HG03196 (cell line): Measurements from ENCODE around the gene H2AZ2.
A peak's percentile ranks its signal among the peaks of the same experiment; 100 is the strongest.
"Not testable (repeated sequence)": the region's sequence is repeated elsewhere in the genome, so short reads cannot be mapped to it uniquely, and the experiment has no call there.

Experiments
- ATAC-seq: cut with Tn5 transposase; IDR thresholded peaks from one replicate; pipeline ENCODE4 v1.9.1; 2021; ENCODE audit not compliant: unreplicated experiment

H2AZ2 gene

DNA sequence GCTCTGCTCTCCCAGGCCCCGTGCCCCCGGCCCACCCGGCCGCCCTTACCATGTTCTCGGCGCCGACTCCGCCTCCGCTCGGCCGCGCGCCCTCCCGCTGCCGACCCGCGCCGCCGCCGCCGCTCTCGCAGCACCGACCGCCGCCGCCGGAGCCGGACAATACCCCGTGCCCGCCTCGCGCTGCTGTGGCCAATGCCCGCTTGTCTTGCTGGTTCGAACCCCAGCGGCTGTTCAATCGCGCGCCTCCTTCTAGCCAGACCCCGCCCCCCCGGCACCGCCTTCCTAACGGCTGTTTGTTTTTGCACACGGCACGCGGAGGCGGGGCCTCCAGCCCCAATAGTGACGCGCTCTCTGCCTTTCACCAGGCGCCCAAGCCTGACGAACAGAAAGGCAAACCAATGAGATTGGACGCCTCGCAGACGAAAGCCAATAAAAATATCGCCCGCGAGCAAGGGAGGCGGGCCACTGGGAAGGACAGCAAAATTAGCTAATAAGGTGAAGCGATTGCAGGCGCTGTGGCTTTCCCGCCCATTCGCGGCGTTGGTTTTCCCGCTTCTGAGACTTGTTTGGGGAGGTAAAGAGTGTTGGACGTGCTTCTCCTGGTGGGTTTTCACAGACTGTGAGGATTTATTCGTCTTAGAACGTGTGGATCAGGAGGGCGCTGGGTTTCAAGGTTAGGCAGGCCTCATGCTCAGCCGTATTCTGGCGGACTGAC, at the start of gene H2AZ2:
Gene H2AZ2 (minus strand): TSS at position 168 of the 715 bp plus-strand sequence. CDS start 116 bp downstream, at position 52.
- ATAC-seq = peak; percentile 82

DNA sequence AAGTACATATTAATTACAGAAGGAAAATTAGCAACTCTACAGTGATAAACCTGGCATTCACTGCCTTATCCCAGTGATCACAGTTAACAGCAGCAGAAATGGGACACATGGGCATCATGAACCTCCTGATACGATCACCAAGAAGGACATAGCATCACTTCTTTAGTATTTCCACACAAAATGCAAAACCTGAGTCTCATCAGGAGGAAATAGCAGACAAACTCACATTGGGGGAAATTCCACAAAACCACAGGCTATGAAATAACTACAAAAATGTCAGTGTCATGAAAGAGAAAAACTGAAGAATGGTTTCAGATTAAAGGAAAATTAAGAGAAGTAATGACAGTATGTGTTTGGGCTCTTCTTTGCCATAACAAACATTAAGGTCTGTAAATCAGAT, 49.4 kb upstream of the H2AZ2 start:
- no peak for ATAC-seq

DNA sequence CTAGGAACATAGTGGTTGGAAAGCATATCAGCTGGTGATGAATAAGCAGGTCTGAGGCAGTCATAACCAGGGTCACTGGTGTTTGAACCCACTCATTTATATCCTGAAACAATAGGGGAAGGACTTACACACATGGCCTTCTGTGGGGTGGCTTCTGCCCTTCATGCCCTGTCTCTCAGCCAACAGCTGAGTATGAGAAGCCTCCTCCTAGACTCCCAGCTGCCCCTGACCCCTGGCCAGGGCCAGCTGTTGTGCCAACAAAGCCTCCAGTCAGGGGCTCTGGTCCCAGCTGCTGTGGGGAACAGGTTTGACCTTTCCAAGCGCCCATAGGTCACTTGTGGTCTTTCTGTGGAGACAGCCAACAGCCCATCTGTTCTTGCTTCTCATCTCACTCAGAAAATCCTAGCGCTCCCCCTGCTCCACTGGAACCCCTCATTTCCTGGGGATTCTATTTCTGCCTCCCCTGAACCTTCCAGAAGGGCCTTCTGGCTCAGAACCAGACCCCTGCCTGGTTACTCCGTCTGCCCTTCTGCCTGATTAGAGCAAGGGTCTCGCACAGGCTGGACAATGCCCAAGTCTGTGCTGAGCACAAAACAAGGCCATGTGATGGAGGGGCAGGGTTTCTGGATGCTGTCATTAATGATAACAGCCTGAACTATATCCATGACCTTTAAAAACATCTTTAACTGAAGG, 47.1 kb upstream of the H2AZ2 start:
- ATAC-seq = no peak

DNA sequence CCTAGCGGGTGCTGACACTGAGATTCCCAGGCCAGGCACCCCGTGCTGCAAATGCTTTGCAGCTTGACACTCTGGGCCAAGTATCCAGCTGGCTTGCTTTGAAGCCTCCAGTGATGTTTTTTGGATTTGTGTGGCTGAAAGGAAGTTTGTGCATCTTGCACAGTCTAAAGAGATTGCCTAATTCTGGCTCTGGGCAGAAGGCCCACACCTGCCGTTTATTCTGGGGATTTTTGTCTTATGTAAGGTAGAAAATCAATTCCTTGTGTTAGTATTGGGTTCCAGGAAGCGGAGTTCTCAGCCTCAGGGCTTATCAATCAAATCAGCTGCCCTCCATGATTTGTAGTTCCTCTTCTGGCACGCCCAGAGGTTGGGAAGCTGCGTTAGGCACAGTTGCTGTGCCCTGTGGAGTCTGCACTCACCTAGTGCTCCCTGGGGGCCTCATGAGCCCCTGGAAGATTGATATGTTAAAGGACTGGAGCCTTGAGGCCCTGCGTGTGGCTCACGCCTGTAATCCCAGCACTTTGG, 45.9 kb upstream of the H2AZ2 start:
- ATAC-seq = no peak

DNA sequence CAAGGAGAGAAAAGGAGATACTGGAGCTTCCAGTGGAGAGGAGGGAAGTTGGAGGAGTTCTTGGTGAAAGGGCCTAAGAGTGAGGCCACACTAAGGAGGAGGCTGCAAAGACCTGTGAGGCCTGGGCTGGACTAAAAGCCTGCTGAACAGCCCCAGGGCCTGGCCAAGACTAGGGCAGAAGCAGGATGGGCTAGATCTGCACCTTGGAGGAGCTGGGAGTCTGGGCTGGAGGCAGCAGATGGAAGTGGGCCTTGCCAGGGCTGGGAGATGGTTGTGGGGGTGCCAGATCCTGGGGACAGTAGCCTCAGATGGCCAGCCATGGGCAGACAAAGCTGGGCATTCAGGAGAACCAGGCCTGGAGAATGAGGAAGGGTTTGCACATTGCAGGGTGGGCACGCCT, 43.9 kb upstream of the H2AZ2 start:
- no peak for ATAC-seq

DNA sequence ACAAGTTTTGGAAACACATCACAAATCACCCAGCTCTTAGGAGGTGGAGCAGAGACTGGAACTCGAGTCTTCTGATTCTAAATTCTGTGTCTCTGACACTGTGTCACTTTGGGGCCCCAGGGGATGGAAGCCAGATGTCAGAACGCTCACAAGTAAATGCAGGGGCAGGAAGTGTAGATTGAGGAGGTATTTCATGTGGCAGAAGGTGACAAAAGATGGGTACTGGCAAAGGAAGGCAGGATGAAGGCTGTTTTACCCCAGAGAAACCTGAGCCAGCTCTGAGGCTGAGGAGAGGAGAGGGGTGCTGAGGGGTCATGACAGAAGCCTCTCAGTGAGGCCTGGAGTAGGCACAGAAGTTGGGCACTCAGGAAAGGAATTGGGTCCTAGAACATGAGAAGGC, 43.5 kb upstream of the H2AZ2 start:
- ATAC-seq = no peak

DNA sequence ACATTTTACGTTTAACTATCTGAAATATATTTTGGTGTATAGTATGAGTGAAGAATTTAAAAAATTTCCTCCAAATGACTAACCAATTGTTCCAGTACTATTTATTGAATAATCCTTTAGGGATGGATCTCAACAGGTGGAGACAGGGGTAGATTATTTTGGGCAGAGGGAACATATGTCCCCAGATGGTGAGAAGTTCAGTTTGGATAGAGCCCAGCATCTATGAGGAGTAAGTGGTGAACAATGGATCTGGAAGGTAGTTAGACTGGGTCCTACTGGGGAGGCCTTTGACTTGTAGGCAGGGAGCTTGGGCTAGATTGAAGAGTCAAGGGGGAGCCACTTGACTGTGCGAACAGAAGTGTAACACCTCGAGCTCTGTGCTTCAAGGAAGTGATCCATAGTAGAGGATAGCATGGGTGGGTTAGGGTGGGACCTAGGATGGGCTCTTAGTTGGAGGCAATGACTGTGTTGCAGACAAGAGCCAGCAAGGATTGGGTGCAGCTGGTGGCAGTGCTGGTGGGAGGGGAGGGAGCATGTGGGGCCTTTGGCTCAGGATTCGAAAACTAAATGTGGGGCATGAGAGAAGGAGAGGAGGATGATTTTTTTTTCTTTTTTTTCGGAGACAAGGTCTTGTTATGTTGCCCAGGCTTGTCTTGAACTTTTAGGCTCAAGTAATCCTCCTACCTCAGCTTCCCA, 41.3 kb upstream of the H2AZ2 start:
- ATAC-seq = no peak

DNA sequence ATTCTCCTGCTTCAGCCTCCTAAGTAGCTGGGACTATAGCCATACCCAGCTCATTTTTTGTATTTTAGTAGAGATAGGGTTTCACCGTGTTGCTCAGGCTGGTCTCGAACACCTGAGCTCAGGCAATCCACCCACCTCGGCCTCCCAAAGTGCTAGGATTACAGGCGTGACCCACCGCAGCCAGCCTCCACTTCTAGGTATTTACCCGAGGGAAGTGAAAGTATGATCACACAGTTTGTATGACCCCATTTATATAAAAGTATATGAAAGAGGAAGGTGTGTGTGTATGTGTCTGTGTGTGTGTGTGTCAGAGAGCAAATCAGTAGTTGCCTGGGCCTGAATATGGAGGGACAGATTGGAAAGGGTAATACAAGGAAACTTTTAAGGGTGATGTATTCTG, 39.4 kb upstream of the H2AZ2 start:
- ATAC-seq = no peak

DNA sequence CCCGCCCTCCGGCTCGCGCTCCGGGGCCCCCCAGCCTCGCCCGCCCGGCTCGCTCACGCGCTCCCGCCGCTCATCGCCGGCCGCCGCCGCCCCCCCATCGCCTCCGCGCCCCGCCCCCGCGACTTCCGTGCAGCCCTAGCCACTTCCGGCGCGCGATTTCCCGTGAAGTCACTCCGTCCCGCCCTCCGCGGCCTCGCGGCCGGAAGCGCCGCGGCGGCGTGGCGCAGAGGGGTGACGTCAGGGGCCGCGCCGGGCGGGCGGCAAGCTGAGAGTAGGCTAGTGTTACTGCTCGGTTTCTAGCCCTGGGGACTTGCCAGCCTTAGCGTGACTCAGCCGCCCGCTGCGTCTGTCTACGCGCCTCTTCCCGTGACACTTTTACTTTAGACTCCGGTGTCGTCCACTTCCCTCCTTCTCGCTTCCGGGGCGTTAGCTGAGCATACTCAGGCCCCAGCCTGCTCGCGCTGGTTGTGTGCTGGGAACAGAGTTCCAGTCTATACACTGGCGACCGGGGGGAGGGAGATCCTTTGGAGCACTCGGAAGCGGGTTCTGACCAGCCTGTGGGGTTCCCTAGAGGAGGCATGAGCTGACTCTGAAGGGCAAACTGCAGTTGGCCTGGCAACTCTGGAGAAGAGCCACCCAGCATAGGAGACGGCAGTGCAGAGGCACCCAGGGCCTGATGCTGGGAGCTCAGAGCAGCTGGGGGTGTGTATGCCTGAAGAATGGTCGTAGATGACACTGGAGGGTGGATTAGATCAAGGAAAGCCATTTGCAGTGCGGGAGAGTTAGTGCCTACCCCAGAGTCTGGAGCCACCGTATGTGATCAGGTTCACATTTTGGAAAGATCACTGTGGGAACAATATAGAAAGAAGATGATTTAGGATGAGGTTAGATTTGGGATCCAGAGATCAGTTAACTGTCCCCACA, 37.8 kb upstream of the H2AZ2 start, which contains the start of gene PURB:
Gene PURB (minus strand): TSS at position 137 of the 924 bp plus-strand sequence. CDS start 182 bp downstream, outside the sequence.
- ATAC-seq = peak; percentile 85

DNA sequence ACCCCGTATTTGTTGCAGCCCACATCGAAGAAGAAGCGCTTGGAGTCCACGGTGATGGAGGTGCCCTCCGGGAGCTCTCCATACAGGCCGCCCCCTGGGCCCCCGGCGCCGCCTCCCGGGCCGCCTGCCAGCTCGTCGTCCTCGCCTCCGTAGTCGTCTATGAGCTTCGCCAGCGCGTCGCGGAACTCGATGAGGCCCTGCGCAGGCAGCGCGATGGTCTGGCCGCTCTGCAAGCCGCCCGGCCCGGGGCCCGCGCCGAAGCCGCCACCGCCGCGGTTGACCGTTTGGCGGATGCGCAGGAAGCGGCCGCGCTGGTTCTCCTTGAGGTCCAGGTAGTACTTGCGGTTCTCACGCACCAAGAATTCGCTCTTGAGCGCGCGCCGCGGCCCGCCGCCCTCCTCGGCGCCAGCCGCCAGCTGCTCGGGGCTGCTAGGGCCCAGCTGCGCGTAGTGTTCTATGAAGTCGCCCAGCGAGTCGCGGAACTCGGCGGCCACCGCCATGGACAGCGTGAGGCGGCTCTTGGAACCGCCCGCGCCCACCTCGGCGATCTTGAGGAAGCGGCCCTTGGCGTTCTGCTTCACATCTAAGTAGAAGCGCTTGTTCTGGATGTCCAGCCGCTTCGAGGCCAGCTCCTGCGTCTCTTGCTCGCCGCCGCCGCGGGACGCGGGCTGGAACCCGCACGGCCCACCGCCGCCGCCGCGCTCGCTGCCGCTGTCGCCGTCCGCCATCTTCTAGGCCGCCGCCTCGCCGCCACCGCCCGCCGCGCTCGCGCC, 36.9 kb upstream of the H2AZ2 start:
- peak; percentile 12 for ATAC-seq

DNA sequence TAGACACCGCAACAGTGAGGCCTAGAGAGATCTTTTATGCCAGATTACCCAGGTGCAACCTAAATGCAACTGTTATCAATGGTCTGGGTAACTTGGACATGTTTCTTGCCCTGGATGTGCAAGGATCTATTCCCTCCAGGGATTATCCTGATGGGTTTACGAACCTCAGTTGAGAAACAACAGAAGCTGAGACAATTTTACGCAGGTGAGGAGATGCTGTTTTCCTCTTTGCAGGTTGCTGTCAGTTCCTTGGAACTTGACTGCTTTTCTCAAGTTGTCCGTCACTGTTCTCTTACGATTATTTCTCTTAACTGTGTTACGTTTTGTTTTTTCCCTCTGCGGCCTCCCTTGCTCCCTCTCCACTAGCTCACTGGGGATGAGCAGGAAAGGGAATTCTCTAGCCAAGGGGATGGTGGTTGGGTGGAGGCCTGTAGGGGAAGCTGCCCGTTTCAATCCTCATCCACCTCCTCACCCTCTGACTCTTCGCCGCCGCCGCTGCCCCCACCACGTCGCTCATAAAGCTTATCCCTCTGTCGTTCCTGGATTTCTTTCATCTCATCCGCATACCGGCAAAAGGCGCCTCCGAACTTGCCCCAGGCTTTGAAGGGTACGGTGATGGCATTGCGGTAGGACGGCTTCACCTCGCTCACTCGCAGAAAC, 36.2 kb upstream of the H2AZ2 start:
- no peak for ATAC-seq

DNA sequence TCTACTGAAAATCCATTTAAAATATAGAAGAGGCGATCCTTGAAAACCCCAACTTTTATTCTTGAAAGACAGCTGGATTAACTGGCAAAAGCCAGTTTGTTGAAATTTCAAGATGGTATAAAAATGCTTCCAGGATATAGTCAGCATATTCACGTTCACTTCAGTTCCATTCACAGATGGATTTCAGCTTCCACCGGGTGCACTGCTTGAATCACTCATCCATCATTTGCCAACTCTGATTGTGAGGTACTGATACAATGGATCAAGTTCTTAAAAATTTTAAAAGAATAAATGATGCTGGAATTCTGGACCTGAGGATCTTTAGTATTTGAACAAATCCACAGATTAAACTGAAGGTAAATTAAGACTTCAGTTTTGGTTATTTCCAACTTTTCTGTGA, 35.0 kb upstream of the H2AZ2 start:
- no peak for ATAC-seq

DNA sequence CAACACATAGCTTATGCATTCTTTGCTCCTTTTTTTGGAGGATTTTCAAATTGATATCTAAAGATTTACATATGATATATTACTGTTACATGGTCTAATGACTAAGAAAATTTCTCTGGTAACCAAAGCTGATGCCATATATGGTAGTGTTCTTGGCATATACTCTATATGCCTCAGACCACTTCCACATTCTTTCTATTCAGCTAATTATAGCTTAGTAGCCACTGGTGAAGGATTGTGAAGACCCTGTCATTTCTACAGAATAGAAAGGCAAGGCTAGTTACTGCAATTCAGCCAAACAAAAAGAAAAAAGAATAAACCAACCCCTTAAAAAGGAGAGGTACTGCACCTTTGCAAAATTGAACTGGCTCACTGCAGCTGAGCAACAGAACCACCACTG, 33.7 kb upstream of the H2AZ2 start:
- ATAC-seq = no peak

DNA sequence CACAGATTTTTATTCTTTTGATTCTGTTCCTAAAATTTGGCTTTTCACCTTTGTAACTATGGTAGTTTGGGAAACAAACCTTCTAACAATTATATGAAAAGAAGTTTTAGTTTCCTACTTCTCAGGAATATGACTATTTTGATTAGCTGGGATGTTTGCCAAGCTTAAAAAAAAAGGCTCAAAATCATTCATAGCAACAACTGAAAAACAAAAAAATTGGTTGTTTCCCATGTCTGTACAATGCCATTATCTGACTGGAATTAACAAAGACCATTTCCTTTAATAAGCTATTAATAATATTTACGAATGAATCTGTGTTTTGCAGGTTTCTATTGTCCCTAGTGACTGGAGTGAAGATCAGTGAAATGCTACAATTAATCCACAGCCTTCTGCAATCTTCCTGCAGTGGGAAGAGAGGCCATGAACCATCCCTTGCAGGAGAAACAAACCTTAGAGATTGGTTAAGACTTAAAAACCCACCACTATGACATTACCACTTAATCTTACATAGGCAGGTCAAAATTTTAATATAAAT, 33.2 kb upstream of the H2AZ2 start:
- no peak for ATAC-seq

DNA sequence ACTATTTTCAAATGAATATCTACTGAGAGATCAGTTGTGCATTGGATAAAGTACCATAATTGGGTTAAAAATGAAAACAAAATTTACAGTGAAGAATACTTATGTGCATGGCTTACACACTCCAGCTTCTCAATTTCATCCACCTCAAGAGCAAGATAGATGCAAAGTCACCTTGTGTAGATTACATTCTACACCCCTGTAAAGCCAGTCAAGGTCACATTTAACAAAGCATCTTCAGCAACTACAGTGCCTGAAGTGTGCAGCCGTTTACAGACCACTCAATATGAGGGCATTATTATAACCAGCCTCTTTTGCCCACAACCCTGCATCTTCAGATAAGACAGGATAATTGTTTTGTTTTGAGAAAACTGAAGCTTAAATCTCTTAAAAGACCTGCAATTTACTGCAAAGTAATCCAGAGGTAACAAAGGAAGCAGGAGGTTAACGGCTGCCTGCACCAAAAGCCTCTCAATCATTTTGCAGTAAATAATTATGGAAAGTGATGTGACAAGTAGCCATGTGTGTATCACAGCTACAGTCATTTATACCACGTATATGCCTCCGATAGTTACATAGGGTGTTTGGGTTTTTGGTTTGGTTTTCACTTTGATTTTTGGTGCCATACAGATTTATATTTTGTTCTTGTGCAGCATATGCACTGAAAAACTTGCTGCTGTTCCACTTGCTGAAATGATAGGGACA, 32.6 kb upstream of the H2AZ2 start:
- no peak for ATAC-seq

DNA sequence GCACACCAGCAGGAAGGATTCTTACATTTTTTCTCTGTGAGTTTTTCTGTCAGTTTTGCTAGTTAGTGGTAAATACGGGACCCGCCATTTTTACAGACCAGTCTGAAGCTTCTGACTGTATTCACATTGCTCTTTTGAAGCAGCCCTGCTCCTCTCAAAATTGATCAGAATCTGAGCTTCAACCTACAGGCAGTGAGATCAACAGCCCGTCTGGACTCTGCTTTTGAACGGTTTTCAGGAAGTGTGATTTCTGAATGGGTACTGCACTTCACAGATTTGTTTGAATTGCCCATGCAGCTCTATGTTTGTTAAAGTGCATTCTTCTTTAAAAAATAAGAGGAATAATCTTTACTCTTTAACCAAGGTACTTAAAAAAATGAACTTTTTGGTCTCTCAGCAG, 28.5 kb upstream of the H2AZ2 start:
- ATAC-seq = no peak

DNA sequence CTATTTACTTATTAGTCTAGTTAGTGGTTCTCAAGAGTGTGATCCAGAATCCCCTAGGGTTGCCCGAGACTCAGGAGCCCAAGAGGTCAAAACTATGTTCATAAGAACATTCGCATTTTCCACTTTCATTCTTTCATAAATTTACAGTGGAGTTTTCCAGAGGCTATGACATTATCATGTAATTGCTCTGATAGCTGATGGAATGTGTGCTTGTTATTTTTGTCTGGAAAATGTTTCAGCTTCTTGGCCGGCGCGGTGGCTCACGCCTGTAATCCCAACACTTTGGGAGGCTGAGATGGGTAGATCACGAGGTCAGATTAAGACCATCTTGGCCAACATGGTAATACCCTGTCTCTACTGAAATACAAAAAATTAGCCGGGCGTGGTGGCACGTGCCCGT, 27.4 kb upstream of the H2AZ2 start:
- no peak for ATAC-seq

DNA sequence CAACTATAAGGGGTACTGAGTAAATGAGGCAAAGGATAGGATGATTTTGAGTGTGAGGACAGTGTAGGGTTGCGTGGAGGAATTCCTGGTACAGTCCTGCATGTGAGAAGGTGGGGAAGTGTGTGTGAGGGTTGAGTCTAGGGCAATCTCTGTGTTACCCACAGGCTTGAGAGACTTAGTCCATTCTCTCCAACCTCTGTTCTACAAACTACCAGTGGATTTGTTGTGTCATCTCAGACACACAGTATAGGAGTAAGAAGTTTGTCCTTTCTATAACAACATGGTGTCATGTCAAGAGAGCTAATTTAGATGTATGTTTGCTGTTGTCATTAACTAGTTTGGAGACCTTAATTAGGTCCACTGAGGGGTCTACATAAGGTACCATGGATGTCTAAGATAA, 24.9 kb upstream of the H2AZ2 start:
- ATAC-seq = no peak

DNA sequence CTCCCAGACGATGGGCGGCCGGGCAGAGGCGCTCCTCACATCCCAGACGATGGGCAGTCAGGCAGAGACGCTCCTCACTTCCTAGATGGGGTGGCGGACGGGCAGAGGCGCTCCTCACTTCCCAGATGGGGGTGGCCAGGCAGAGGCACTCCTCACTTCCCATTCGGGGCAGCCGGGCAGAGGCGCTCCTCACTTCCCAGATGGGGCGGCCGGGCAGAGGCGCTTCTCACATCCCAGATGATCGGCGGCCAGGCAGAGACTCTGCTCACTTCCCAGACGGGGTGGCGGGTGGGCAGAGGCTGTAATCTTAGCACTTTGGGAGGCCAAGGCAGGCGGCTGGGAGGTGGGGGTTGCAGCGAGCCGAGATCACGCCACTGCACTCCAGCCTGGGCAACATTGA, 24.0 kb upstream of the H2AZ2 start:
- ATAC-seq = not testable (repeated sequence)
